Measurements from ENCODE around the gene PLEKHA7. TPM values are rescaled to one million over a fixed set of nuclear protein-coding genes. Genes with fewer than 3 reads are reported as not detected.
"Not testable (repeated sequence)": the region's sequence is repeated elsewhere in the genome, so short reads cannot be mapped to it uniquely, and the experiment has no call there.

The PLEKHA7 gene
- total RNA-seq, 1 donor from 2014 or later = 96.6 TPM

DNA sequence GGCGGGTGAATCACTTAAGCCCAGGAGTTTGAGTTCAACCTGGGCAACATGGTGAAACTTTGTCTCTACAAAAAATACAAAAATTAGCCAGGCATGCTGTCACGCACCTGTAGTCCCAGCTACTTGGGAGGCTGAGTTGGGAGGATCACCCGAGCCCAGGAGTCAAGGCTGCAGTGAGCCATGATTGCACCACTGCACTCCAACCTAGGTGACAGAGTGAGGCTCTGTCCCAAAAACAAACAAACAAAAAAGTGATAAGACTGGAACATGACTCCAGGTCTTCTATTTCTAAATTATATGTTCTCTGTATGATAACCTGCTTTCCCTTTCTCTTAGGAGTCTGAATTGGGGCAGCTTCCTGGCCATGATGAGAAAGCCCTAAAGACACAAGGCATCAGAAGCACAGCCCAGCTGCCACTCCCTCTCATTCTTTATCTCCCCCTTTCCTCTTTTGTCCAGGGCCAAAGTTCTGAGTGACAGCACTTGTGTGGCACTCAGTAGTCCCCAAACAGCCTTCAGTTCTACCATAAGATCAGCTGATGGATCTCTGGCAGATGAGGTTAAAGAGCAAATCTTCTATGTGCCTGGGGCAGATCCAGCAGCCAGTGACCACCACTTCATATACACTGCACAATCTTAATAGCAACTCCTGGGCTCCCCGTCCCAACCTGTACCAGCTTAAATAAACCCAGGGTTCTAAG is 139.8 kb downstream of the PLEKHA7 start:
- ATAC-seq = no peak
- intact Hi-C loops (cut with DNase I) = no loop called here

DNA sequence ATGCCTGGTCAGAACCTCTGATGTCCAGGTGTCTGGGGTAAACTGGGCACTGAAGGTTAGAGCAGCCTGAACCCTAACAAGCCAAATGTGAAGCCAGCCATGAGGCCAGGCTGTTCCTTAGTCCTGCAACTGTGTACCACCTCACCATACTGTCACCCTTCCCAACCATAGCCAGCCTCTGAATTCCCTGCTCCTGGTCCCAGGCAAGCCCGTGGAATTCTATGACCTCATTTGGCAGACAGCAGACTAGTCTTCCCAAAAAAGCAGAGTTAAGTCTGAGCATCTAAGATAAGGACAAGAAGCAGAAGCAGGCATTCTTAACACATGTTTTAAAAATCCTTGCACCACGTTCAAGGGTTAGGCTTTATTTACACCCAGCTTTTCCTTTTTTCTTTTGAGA is 140.9 kb downstream of the PLEKHA7 start:
- intact Hi-C loops (cut with DNase I) = no loop called here
- ATAC-seq (no peak), DNase-seq (ENCODE audit: low spot score) (no peak)

More for the DNA sequence above, 139.8 kb downstream of the PLEKHA7 start:
- DNase-seq (ENCODE audit: low spot score) = no peak

DNA sequence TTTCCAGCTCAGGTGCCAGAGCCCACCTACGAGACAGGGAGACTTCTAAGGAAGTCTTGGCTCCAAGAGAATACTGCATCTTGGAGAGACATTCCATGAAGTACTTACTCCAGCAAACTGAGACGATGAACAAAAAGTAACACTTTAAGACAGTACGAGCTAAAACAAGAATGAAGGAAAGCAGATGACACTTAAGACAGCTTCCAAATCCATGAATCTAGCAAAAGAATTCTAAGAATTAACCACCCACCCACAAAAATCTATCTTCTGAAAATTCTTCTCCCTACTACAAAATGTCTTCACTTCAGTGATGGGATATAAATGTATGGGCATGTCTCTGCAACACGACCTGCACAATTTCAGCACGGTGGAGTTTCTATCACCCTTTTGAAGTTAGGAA is 142.8 kb downstream of the PLEKHA7 start:
- DNase-seq (ENCODE audit: low spot score) = no peak
- no peak for ATAC-seq
- intact Hi-C loops (cut with DNase I) = no loop called here

DNA sequence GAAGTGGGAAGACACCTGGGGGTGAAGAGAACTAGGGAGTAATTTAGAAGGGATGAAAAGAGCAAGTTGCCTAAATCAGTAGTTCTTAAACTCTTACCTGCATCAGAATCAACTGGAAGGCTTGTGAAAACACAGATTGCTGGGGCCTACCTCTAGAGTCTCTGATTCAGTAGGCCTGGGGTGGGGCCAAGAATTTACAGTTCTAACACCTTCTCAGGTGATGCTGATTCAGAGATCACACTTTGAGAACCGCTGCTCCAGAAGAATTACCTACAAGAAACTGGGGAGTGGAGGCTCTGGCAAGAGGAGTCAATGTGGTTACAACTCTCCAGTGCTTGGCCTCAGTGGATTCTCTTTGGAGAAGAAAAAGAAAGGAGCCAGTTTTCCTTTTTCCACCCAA is 147.1 kb downstream of the PLEKHA7 start:
- ATAC-seq (no peak), DNase-seq (ENCODE audit: low spot score) (no peak)
- intact Hi-C loops (cut with DNase I) = no loop called here

DNA sequence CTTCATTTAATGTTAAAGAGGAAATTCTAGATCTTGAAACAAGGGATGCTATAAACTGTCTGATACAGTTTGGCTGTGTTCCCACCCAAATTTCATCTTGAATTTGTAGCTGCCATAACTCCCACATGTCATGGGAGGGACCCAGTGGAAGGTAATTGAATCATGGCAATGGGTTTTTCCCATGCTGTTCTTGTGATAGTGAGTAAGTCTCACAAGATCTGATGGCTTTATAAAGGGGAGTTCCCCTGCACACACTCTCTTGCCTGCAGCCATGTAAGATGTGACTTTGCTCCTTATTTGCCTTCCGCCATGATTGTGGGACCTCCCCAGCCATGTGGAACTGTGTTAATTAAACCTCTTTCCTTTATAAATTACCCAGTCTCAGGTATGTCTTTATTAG is 149.8 kb downstream of the PLEKHA7 start:
- ATAC-seq; DNase-seq (ENCODE audit: low spot score); intact Hi-C loops (cut with DNase I): not testable (repeated sequence)

DNA sequence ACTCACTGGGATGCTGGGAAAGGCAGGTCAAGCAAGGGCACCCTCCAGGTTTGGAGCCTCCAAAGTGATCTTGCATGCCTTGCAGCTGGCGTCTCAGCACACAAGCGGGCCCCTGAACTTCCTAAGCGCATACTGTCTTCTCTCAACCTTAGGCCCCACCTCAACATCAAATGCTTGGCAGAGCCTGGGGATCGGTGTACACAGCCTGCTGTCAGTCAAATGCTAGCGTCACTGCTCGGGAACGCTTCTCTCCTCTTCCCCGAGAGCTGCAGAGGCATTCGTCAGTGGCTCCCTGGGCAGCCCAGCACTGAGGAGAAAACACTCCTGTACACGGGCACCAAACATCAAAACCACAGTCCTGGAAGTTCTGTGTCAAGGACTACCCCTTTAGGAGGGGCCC is 150.8 kb downstream of the PLEKHA7 start:
- intact Hi-C loops (cut with DNase I) = no loop called here
- DNase-seq (ENCODE audit: low spot score) (no peak), ATAC-seq (no peak)

DNA sequence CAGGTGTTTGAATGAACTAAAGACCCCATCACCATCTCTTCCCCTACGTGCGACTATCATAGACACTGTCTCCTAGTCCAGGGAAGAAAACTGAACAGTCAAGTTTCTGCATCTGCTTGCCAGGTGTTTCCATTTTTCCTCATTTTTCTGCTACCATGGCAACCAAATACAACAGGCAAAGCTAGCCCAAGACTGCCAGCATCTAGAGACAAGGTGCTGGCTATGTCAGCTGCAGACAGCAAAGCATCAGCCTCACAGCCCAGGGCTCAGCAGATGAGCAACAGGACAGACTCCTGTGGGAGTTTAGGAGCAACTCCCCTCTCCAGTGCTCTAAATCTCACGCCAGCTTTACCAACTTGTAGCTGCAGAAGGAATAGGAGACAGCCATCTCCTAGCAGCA is 151.5 kb downstream of the PLEKHA7 start:
- intact Hi-C loops (cut with DNase I) = no loop called here
- DNase-seq (ENCODE audit: low spot score) = no peak
- ATAC-seq = no peak

DNA sequence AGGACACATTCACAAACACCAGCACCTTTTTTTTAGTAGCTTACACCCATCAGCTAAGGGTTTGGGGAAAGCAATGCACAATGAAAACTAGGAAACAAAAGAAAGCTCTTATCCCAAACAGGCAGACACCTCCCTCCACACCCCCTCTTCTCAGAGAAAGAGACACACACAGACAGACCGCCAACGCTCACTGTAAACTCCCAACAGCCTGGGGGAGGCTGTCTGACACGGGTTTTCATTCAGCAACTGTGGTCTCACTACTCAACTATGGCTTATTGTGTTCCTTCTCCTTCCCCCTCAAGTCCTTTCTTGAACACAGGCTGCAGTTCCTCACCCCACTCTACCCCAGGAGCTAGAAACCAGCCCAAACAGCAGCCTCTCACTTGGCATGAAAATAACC is 152.4 kb downstream of the PLEKHA7 start:
- ATAC-seq (peak; percentile 73), DNase-seq (ENCODE audit: low spot score) (no peak)
- intact Hi-C loops (cut with DNase I) = no loop called here

DNA sequence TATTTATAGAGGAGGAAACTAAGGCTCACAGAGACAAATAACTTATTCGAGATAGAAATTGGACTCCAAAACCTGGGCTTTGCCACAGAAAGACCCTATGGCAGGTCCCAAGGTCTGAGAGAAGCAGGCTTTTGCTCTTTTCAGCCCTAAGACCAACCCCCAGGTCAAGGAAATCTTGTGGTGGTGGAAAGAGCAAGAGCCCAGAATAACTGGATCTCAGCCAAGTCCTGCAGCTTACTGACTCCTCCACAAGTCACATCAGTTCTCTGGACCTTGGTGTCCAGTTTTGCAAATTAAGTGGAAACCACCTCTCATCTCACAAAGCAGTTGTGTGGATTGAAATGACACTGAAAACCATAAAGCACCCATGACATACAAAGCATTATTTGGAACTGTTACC is 153.6 kb downstream of the PLEKHA7 start:
- no peak for DNase-seq (ENCODE audit: low spot score)
- ATAC-seq = no peak
- intact Hi-C loops (cut with DNase I) = no loop called here

DNA sequence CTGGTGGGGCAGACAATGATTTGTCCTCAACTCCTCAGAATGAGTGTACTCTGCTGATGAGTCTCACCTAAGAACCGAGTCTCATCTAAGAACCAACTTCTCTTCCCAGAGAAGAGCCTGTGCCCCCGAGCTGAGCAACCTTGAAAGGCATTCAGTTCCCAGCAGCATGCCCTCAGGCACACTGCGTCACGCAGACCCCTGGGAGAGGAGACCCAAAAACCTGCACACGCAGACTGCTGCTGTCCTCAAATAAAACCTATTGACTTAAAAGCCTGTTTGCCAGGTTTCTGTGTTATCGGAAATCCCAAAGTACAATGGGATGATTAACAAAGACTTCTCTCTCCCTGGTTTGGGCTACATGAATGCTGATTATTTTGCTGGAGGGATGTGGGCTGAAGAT is 154.6 kb downstream of the PLEKHA7 start:
- intact Hi-C loops (cut with DNase I) = no loop called here
- DNase-seq (ENCODE audit: low spot score) = no peak
- ATAC-seq = no peak

DNA sequence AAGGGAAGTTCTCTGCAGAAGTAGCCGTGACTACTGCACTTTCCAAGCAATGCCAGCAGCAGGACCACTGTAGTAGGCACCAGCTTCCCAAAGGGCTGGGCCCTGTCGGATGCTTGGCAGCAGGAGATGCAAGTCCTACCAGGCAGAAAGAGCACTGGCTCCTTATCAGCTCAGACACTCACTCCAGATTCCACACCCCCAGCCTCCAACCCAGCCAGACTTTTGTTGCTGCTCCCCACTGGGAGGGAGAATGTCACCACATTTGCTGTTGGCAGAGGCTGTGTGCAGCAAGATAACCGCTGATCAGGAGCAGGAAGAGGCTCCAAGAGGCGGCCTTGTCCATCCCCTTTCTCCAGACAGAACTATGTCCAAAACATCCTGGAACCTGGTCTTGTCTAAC is 157.0 kb downstream of the PLEKHA7 start:
- DNase-seq (ENCODE audit: low spot score) (no peak), ATAC-seq (no peak)
- intact Hi-C loops (cut with DNase I) = no loop called here

DNA sequence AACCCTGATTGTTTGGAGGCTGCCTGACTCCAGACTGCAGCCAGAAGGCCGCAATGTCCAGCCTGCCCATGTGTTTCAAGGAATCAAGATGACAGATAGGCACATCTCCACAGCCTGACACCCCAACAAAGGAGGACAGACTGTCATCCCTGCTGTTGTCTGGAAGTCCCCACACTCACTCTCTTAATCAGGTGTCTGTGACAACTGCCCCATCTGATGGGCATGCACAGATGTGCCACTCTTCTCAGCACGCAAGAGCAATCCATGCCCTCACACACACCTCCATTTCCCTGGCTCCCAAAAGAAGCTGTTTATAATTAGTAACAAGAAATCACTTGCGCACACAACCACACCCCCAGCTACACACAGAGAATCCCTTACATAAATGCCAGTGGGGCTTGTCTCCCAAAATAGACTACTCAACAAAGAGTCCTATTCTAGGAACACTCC is 158.2 kb downstream of the PLEKHA7 start:
- ATAC-seq (no peak), DNase-seq (ENCODE audit: low spot score) (no peak)
- intact Hi-C loops (cut with DNase I) = no loop called here

DNA sequence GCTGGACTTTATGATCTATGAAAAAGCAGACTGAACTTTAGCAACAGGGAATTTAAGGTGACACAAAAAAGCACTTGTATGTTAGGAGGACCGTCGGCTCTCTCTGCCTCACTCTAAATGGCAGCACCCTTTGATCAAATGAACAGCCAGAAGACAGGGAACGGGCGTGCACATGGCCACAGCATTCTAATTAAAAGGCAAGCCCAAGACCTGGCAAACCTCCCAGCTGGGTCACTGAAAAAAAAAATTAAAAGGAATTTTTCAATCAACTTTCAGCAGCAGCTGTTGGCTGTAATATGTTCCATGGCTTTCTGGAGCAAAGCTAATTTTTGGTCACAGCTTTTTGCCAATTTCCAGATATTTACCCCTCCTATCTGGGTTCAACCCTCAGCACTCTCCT is 159.2 kb downstream of the PLEKHA7 start:
- no peak for ATAC-seq
- intact Hi-C loops (cut with DNase I) = no loop called here
- DNase-seq (ENCODE audit: low spot score) = no peak

DNA sequence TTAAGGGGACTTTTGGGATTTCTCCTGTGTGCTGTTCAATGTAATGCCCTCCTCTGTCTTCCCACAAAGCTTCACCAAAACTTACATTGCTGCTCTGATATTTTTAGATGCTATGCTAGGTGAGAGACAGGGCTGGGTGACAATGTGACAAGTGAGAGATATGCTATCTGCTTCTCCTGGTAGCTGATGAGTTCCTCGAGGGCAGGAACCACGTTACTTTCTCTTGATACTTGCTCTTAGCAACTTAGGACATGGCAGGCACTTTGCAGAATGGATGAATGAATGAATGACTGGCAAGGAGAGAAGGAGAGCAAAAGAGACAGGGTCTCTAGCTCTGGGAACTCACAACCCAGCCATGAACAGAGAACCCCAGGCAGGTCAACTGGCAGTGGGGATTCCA is 160.4 kb downstream of the PLEKHA7 start:
- ATAC-seq (no peak), DNase-seq (ENCODE audit: low spot score) (no peak)
- intact Hi-C loops (cut with DNase I) = no loop called here

DNA sequence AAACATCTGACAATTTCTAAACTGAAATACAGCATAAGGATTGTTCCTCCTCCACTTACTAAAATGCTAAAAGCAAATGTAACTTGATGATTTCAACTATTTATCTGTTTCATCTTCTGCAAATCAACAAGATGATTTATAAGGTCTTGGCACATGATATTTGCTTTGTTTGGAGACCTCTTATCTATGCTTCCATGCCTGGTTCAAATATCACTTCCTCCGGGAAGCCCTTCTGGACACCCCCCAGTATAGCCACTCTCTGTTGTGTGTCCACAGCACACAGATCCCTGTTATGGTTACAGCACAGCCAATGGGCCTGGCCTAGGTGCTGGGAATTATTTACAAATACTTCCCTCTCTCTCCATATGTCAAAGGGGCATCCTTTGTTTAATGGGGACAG is 160.9 kb downstream of the PLEKHA7 start:
- no peak for ATAC-seq
- intact Hi-C loops (cut with DNase I) = no loop called here
- no peak for DNase-seq (ENCODE audit: low spot score)

DNA sequence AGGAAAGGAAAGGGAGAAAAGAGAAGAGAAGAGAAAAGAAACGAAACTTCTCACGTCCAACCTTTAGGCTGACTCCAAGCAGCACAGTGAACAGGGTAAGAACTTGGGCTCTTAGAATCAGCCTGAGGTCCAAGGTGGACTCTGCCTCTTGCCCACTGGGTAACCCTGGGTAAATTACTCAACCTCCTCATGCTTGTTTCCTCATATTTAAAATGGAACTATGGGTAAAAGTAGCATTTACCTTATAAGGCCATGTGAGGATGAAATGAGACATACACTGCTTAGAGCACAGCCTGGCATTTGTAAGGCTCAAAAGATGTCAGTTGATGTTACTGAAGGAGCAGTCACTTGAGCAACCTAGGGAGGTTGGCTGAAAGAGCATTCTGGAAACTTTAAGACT is 167.9 kb downstream of the PLEKHA7 start:
- ATAC-seq = no peak
- intact Hi-C loops (cut with DNase I) = no loop called here
- no peak for DNase-seq (ENCODE audit: low spot score)

DNA sequence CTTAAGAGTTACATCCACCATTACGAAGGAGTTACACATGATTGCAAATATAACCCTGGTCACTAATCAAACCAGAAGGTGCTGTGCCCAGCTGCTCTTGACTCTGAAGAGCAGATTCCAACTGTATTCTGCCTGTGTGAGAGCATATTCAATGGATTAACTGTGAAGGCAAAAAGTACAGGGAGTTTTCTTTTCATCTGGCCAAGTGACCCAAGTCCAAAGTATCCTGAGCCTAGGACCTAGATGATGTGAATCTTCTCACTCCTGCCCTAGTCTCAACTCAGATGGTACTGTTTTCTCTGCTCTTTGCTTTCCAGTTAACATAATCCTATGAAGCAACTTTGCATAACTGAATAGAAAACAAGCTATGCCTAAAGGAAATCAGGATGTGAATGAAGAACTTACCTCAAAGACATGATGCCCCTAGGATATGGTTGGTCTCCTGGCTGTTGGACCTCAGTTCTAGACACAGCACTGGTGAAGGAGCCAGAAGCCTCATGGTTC is 169.9 kb downstream of the PLEKHA7 start:
- DNase-seq (ENCODE audit: low spot score) = no peak
- ATAC-seq = no peak
- intact Hi-C loops (cut with DNase I) = no loop called here

DNA sequence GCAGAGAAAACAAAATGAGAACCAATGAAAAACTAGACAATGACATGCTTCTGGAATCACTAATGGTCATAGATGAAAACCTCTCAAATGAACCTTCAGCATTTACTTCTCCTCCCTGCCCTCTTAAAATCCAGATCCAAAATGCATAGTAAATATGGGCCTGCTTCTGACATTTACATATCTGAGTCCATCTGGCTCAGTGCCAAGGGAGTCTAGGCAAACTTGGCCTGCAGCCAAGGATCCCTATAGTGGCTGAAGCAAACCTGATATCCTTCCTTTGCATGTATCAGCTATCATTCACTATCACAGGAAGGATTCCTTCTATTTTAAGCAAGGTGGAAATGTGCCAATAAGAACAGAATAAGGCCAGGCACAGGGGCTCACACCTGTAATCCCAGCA is 170.9 kb downstream of the PLEKHA7 start:
- DNase-seq (ENCODE audit: low spot score) (no peak), ATAC-seq (no peak)
- intact Hi-C loops (cut with DNase I) = no loop called here

DNA sequence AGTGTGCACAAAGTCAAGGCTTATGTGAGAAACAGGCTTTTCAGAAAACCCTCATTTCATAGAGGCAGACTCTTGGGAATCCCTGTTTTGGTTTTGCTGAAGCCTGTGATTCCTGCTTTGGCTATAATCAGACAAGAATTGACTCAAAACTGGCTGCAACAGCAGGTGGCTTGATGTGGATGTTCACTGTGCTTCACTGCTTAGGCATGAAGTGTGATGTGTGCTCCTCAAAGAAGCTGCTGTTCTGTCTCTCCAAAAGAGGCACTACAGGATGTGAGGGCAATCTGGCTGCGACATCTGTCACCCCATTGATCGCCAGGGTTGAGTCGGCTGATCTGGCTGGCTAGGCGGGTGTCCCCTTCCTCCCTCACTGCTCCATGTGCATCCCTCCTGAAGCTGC is 172.2 kb downstream of the PLEKHA7 start:
- DNase-seq (ENCODE audit: low spot score) (no peak), ATAC-seq (no peak)
- intact Hi-C loops (cut with DNase I) = no loop called here

DNA sequence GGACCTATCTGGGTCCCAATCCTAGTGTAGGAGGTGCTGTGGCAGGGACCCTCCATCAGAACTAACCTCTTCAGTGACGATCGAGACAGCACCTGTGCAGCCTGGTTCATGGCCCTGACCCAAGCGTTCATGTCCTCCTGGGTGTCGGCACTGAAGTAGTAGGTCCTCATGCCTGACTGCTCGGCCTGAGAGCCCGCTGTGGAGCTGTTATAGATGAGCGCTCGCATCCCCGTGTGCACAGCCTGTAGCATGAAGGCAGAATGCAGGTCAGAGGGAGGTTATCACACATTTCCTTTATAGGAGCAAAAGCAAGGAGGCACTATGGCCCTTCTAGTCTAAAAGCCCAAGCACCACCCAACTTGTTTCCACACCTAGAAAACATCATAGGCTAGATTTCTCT is 172.7 kb downstream of the PLEKHA7 start:
- DNase-seq (ENCODE audit: low spot score) (no peak), ATAC-seq (no peak)
- intact Hi-C loops (cut with DNase I) = no loop called here

DNA sequence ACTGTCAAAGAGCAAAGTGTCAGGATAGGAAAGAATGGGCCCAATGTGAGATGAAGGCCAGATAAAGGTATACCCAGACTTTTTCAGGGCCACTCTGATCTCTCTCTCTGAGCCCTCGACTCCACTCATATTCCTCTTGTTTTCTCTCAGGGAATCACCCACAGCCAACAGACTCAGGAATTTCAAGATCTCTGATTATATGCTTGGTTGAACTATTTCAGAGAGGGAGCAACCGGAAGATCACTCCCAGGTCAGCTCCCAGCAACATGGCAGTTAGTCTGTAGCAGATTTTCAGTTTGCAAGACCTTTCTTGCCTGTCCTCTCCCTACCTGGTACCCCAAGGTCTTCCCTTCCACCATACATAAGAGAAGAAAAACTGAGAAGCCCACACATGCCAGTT is 173.3 kb downstream of the PLEKHA7 start:
- DNase-seq (ENCODE audit: low spot score) = no peak
- ATAC-seq = no peak
- intact Hi-C loops (cut with DNase I) = no loop called here

Data from sciatic nerve (tissue), 2 donors.